GM18502 (cell line): Measurements from ENCODE around the gene KDM6A.
"Not testable (repeated sequence)": the region's sequence is repeated elsewhere in the genome, so short reads cannot be mapped to it uniquely, and the experiment has no call there.

Source experiments
- ATAC-seq: cut with Tn5 transposase; IDR thresholded peaks from one replicate; pipeline ENCODE4 v1.9.1; 2021; ENCODE audit warnings: mild to moderate bottlenecking; ENCODE audit not compliant: unreplicated experiment, poor library complexity

KDM6A gene

GRCh38 chrX:44884944-44885343 is 12.0 kb downstream of the KDM6A start:
- ATAC-seq, result no peak

- no peak for ATAC-seq
Observed at GRCh38 chrX:44889824-44890223, 16.8 kb downstream of the KDM6A start.

GRCh38 chrX:44890247-44890646 is 17.3 kb downstream of the KDM6A start:
- ATAC-seq, result no peak

DNA sequence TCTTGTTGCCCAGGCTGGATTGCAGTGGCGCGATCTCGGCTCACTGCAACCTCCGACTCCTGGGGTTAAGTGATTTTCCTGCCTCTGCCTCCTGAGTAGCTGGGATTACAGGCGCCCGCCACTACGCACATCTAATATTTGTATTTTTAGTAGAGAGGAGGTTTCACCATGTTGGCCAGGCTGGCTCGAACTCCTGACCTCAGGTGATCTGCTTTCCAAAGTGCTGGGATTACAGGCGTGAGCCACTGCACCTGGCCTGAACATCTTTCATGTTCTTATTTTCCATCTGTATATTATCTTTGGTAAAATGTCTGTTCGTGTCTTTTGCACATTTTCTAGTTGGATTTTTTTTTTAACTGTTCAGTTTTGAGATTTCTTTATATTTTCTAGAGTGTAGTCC is 17.7 kb downstream of the KDM6A start:
- not testable (repeated sequence) for ATAC-seq

DNA sequence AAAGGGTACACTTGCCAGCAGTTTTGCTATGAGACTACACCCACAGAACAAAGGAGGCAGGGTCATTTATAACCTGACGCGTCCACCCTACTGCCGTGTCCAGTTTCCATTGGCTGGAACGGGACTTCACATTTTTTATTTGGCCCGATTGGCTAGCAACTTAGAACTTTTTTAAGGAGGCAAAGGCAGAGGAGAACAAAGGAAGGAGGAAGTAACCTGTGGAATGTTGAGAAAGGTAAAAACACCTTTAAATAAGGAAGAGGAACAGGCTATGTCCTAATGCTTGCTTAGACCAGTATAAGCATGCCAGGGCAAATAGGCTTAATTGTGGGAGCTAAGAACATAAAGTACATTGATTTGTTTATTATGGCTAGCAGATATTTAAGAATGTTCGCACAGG is 18.7 kb downstream of the KDM6A start:
- ATAC-seq, result no peak

- ATAC-seq, result no peak
Observed at GRCh38 chrX:44896876-44897186, 23.8 kb downstream of the KDM6A start.

DNA sequence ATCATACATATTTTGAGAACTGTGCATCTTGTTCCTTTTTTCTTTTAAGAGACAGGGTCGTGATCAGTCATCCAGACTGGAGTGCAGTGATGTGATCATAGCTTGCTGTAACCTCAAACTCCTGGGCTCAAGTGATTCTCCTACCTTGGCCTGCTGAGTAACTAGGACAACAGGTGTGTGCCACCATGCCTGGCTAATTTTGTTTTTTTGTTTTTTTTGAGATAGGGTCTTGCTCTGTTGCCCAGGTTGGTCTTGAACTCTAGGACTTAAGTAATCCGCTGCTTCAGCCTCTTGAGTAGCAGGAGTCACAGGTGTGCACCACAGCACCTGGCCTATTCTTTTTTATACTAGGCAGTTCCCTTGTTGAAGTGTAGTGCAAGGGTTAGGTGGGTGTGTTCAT is 24.6 kb downstream of the KDM6A start:
- no peak for ATAC-seq

- ATAC-seq, result peak; percentile 36
Observed at GRCh38 chrX:44898411-44899221, 25.6 kb downstream of the KDM6A start.

DNA sequence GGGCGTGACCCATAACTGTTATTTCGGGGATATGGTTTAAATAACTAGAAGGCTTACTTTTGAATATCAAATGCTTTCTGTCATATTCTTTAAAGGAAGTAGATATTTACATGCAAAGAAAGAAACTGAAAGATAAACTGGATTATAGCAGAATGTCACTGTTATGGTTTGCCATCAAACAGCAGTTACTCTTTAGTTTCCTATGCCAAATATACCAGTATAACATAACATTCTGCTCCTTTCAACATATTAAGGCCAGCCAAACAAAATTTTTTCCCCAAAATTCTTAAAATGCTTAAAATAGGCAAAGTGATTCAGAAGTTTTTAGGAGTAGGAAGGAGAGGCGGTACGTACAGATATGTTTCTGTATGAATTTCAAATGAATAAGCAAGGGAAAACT is 27.0 kb downstream of the KDM6A start:
- no peak for ATAC-seq

GRCh38 chrX:44903107-44903506 is 30.1 kb downstream of the KDM6A start:
- ATAC-seq, result no peak

- ATAC-seq, result peak; percentile 41
Observed at GRCh38 chrX:44903830-44904530, 31.0 kb downstream of the KDM6A start.

- ATAC-seq, result no peak
Observed at GRCh38 chrX:44904542-44905115, 31.6 kb downstream of the KDM6A start.

- ATAC-seq, result peak; percentile 56
Observed at GRCh38 chrX:44906041-44906440, 33.1 kb downstream of the KDM6A start.

DNA sequence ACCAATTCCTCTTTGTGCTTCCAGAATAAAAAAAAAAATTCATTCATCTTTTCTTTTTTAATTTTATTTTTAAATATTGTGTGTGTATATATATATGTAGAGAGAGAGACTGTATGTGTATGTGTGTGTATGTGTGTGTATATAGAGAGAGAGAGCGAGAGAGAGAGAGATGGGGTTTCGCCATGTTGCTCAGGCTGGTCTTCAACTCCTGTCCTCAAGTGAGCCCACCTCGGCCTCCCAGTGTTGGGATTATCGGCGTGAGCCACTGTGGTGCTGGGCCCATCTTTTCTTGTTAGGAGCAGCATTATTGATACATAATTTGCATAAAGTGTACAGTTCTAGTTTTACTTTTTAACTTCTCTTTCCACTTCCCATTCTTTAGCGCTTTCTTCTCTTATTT is 33.6 kb downstream of the KDM6A start:
- ATAC-seq, result no peak

DNA sequence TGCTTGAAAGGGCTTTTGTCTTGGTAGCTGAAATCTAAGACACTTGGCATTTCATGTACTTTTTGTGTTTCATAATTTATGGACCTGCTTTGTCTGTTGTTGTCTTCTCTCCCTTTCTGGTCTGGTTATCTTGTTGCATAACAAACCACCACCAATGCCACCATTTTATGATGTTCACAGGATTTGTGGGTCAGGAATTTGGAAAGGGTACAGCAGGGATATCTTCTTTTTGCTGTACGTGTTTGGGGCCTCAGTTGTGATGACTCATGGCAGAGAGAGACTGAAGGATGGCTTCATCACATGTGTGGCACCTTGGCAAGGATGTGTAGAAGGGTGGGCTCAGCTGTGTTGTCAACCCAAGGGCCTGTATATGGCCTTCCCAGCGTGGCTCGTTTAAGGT is 35.2 kb downstream of the KDM6A start:
- ATAC-seq, result no peak

DNA sequence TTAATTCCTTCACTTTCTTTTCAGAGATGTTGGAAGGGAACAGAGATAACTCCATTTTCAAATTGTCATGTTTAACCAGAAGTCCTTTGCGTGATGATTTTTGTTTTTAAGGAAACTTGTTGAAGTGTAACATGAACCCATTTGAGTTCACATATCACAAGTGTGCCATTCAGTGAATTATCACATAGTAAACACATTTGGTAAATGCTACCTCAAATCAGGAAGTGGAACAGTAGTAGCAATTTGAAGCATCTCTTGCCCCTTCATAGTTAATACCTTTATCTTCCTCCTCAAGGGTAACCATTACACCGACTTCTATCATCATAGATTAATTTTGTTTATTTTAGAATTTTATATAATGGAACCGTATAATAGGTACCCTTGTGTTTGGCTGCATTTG is 35.8 kb downstream of the KDM6A start:
- no peak for ATAC-seq

- not testable (repeated sequence) for ATAC-seq
Observed at GRCh38 chrX:44910508-44910907, 37.5 kb downstream of the KDM6A start.

DNA sequence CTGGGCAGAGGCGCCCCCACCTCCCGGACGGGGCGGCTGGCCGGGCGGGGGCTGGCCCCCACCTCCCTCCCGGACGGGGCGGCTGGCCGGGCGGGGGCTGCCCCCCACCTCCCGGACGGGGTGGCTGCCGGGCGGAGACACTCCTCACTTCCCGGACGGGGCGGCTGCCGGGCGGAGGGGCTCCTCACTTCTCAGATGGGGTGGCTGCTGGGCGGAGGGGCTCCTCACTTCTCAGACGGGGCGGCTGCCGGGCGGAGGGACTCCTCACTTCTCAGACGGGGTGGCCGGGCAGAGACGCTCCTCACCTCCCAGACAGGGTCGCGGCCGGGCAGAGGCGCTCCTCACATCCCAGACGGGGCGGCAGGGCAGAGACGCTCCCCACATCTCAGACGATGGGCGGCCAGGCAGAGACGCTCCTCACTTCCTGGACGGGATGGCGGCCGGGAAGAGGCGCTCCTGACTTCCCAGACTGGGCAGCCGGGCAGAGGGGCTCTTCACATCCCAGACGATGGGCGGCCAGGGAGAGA is 38.1 kb downstream of the KDM6A start:
- not testable (repeated sequence) for ATAC-seq

GRCh38 chrX:44913656-44914531 is 40.9 kb downstream of the KDM6A start:
- no peak for ATAC-seq

DNA sequence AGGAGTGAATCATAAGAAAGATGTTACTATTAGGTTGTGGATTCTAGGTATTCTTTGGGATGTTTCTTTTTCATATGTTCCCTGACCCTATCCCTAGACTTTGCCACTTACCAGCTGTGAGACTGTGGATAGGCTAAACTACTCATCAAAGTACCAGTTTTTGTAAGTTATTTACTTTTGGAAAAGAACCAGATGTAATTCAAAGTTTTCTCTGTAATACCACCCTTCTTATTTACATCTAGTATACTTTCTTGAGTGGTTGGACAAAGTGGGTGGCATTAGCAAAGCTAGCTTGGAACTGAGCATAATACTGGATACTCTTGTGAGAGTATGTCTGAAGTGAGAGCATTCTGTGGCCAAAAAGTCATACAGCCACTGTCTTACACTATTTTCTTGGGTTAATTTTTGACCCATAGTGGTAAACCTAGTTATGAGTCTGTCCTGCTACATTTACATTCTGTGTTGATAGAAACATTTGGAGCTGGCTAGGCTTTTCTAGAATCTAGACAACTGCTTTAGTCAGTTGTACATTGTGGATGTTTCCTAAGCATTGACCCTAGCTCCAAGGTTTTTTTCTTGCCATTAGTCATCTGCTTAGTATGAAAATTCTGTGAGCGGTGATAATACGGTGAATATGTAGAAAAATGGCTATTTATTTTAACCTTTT is 41.7 kb downstream of the KDM6A start:
- ATAC-seq, result peak; percentile 70
